Measurements from ENCODE around the gene CARHSP1. TPM values are rescaled to one million over a fixed set of nuclear protein-coding genes. Genes with fewer than 3 reads are reported as not detected.

Gene CARHSP1
- total and polyA plus RNA-seq, 4 experiments from 2014 or later: 33.2 to 57.2 (median 41.3) TPM

- peaks cover 11% of the 10 kb centered on the region for H3K4me1 ChIP-seq (ENCODE audit: insufficient read depth, low read length)
- peaks cover 26% of the 10 kb centered on the region for H3K36me3 ChIP-seq (ENCODE audit: insufficient read depth, low read length)
- no peak overlapping the region for H3K27ac ChIP-seq (ENCODE audit: low read depth, low read length)
- H3K36me3 Mint-ChIP-seq: peaks cover 15 to 58% of the 10 kb centered on the region in 2 donors
- intact Hi-C loops (cut with micrococcal nuclease): no loop called here
- H3K27me3 ChIP-seq (ENCODE audit: insufficient read depth, low read length): no peaks in the 10 kb centered on the region
- H3K4me3 ChIP-seq (ENCODE audit: low read length in 2 of 2): no peak overlapping the region
- H3K27ac Mint-ChIP-seq: peak overlapping the region; percentile 22 to 94 (median 84)
- H3K4me1 Mint-ChIP-seq: peaks cover 17 to 37% (median 25%) of the 10 kb centered on the region in 4 donors
- H3K27me3 Mint-ChIP-seq: no peaks in the 10 kb centered on the region
- no peaks in the 10 kb centered on the region for H3K9me3 Mint-ChIP-seq
- DNase-seq: no peak
- ChIA-PET POLR2A (ENCODE audit: partially characterized antibody) (interaction anchor here (1.0 kb wide), 1 partner anchor 15 kb away, joined by 3 read pairs; no protein-coding TSS in a partner anchor), CTCF (ENCODE audit: partially characterized antibody) (interaction anchor here (1.6 kb wide), 1 partner anchor 30 kb away, joined by 10 read pairs; no protein-coding TSS in a partner anchor)
- no peaks in the 10 kb centered on the region for H3K9me3 ChIP-seq (ENCODE audit: control insufficient read depth in 1 of 2, low read length in 2 of 2)
- H3K4me3 Mint-ChIP-seq: peak overlapping the region in 1 of 8 donors; percentile 20
Observed at GRCh38 chr16:8850279-8850885, 18.4 kb downstream of the CARHSP1 start.

GRCh38 chr16:8849411-8850011, 19.3 kb downstream of the CARHSP1 start:
- H3K36me3 Mint-ChIP-seq: peaks cover 19 to 57% of the 10 kb centered on the region in 2 donors
- no peak overlapping the region for H3K4me3 Mint-ChIP-seq
- H3K9me3 Mint-ChIP-seq: no peaks in the 10 kb centered on the region
- ChIA-PET CTCF (ENCODE audit: partially characterized antibody) (interaction anchor here (0.6 to 1.6 kb wide), 2 partner anchors 31 to 260 kb away, joined by 4 to 10 read pairs; no protein-coding TSS in a partner anchor), POLR2A (ENCODE audit: partially characterized antibody) (no interaction called here)
- Histone ChIP-seq H3K36me3 (ENCODE audit: insufficient read depth, low read length) (peaks cover 21% of the 10 kb centered on the region), H3K4me3 (ENCODE audit: low read length in 2 of 2) (no peak overlapping the region), H3K9me3 (ENCODE audit: control insufficient read depth in 1 of 2, low read length in 2 of 2) (no peaks in the 10 kb centered on the region), H3K4me1 (ENCODE audit: insufficient read depth, low read length) (peaks cover 11% of the 10 kb centered on the region), H3K27me3 (ENCODE audit: insufficient read depth, low read length) (no peaks in the 10 kb centered on the region), H3K27ac (ENCODE audit: low read depth, low read length) (no peak overlapping the region)
- intact Hi-C loops (cut with micrococcal nuclease): no loop called here
- H3K27me3 Mint-ChIP-seq: no peaks in the 10 kb centered on the region
- DNase-seq: no peak
- peak overlapping the region in 5 of 7 donors; percentile 28 to 94 (median 72) for H3K27ac Mint-ChIP-seq
- H3K4me1 Mint-ChIP-seq: peaks cover 14 to 39% (median 28%) of the 10 kb centered on the region in 4 donors

GRCh38 chr16:8848939-8849391, 19.8 kb downstream of the CARHSP1 start:
- H3K9me3 ChIP-seq (ENCODE audit: control insufficient read depth in 1 of 2, low read length in 2 of 2): no peaks in the 10 kb centered on the region
- H3K4me3 Mint-ChIP-seq: no peak overlapping the region
- no peaks in the 10 kb centered on the region for H3K9me3 Mint-ChIP-seq
- H3K27ac ChIP-seq (ENCODE audit: low read depth, low read length): no peak overlapping the region
- H3K36me3 Mint-ChIP-seq: peaks cover 19 to 53% of the 10 kb centered on the region in 2 donors
- H3K4me1 ChIP-seq (ENCODE audit: insufficient read depth, low read length): peaks cover 11% of the 10 kb centered on the region
- no peaks in the 10 kb centered on the region for H3K27me3 Mint-ChIP-seq
- no peaks in the 10 kb centered on the region for H3K27me3 ChIP-seq (ENCODE audit: insufficient read depth, low read length)
- H3K36me3 ChIP-seq (ENCODE audit: insufficient read depth, low read length): peaks cover 21% of the 10 kb centered on the region
- ChIA-PET POLR2A (ENCODE audit: partially characterized antibody) (no interaction called here), CTCF (ENCODE audit: partially characterized antibody) (no interaction called here)
- DNase-seq: no peak
- peak overlapping the region in 4 of 7 donors; percentile 28 to 77 (median 44) for H3K27ac Mint-ChIP-seq
- no peak overlapping the region for H3K4me3 ChIP-seq (ENCODE audit: low read length in 2 of 2)
- intact Hi-C loops (cut with micrococcal nuclease): no loop called here
- H3K4me1 Mint-ChIP-seq: peaks cover 14 to 45% (median 29%) of the 10 kb centered on the region in 4 donors

- peaks cover 15 to 51% of the 10 kb centered on the region in 2 donors for H3K36me3 Mint-ChIP-seq
- H3K27me3 Mint-ChIP-seq: no peaks in the 10 kb centered on the region
- H3K4me1 Mint-ChIP-seq: peaks cover 12 to 51% (median 28%) of the 10 kb centered on the region in 4 donors
- H3K4me3 Mint-ChIP-seq: no peak overlapping the region
- CTCF ChIA-PET (ENCODE audit: partially characterized antibody): no interaction called here
- Histone ChIP-seq H3K4me3 (ENCODE audit: low read length in 2 of 2) (no peak overlapping the region), H3K4me1 (ENCODE audit: insufficient read depth, low read length) (peaks cover 11% of the 10 kb centered on the region), H3K36me3 (ENCODE audit: insufficient read depth, low read length) (peaks cover 21% of the 10 kb centered on the region), H3K9me3 (ENCODE audit: control insufficient read depth in 1 of 2, low read length in 2 of 2) (no peaks in the 10 kb centered on the region), H3K27ac (ENCODE audit: low read depth, low read length) (no peak overlapping the region), H3K27me3 (ENCODE audit: insufficient read depth, low read length) (no peaks in the 10 kb centered on the region)
- intact Hi-C loops (cut with micrococcal nuclease): no loop called here
- H3K27ac Mint-ChIP-seq: peak overlapping the region in 1 of 7 donors; percentile 75
- POLR2A ChIA-PET (ENCODE audit: partially characterized antibody): no interaction called here
- no peak for DNase-seq
- no peaks in the 10 kb centered on the region for H3K9me3 Mint-ChIP-seq
Observed at GRCh38 chr16:8848231-8848938, 20.4 kb downstream of the CARHSP1 start.

- no peak overlapping the region for H3K4me3 ChIP-seq (ENCODE audit: low read length in 2 of 2)
- Mint-ChIP-seq H3K27me3 (no peaks in the 10 kb centered on the region), H3K9me3 (no peaks in the 10 kb centered on the region), H3K36me3 (peaks cover 14 to 46% of the 10 kb centered on the region in 2 donors), H3K4me1 (peaks cover 11 to 53% (median 27%) of the 10 kb centered on the region in 4 donors), H3K4me3 (no peak overlapping the region), H3K27ac (peak overlapping the region in 1 of 7 donors; percentile 27)
- CTCF ChIA-PET (ENCODE audit: partially characterized antibody): no interaction called here
- H3K27ac ChIP-seq (ENCODE audit: low read depth, low read length): no peak overlapping the region
- intact Hi-C loops (cut with micrococcal nuclease): no loop called here
- no peaks in the 10 kb centered on the region for H3K9me3 ChIP-seq (ENCODE audit: control insufficient read depth in 1 of 2, low read length in 2 of 2)
- no peaks in the 10 kb centered on the region for H3K27me3 ChIP-seq (ENCODE audit: insufficient read depth, low read length)
- H3K4me1 ChIP-seq (ENCODE audit: insufficient read depth, low read length): peaks cover 8% of the 10 kb centered on the region
- peaks cover 21% of the 10 kb centered on the region for H3K36me3 ChIP-seq (ENCODE audit: insufficient read depth, low read length)
- DNase-seq: no peak
- POLR2A ChIA-PET (ENCODE audit: partially characterized antibody): no interaction called here
Observed at GRCh38 chr16:8847623-8848022, 21.2 kb downstream of the CARHSP1 start.

- H3K27me3 Mint-ChIP-seq: no peaks in the 10 kb centered on the region
- H3K4me3 Mint-ChIP-seq: no peak overlapping the region
- no peaks in the 10 kb centered on the region for H3K27me3 ChIP-seq (ENCODE audit: insufficient read depth, low read length)
- intact Hi-C loops (cut with micrococcal nuclease): no loop called here
- peaks cover 21% of the 10 kb centered on the region for H3K36me3 ChIP-seq (ENCODE audit: insufficient read depth, low read length)
- no peaks in the 10 kb centered on the region for H3K9me3 ChIP-seq (ENCODE audit: control insufficient read depth in 1 of 2, low read length in 2 of 2)
- H3K9me3 Mint-ChIP-seq: no peaks in the 10 kb centered on the region
- peaks cover 7% of the 10 kb centered on the region for H3K4me1 ChIP-seq (ENCODE audit: insufficient read depth, low read length)
- H3K36me3 Mint-ChIP-seq: peaks cover 14 to 49% of the 10 kb centered on the region in 2 donors
- peaks cover 15 to 56% (median 31%) of the 10 kb centered on the region in 4 donors for H3K4me1 Mint-ChIP-seq
- CTCF ChIA-PET (ENCODE audit: partially characterized antibody): no interaction called here
- DNase-seq: no peak
- H3K27ac ChIP-seq (ENCODE audit: low read depth, low read length): no peak overlapping the region
- H3K27ac Mint-ChIP-seq: peak overlapping the region in 3 of 7 donors; percentile 27 to 59 (median 44)
- H3K4me3 ChIP-seq (ENCODE audit: low read length in 2 of 2): no peak overlapping the region
- POLR2A ChIA-PET (ENCODE audit: partially characterized antibody): no interaction called here
Observed at GRCh38 chr16:8847145-8847544, 21.7 kb downstream of the CARHSP1 start.

GRCh38 chr16:8846401-8846932, 22.3 kb downstream of the CARHSP1 start:
- Mint-ChIP-seq H3K27me3 (no peaks in the 10 kb centered on the region), H3K4me3 (peak overlapping the region in 1 of 8 donors; percentile 29), H3K9me3 (peaks cover 0 to 2% (median 0%) of the 10 kb centered on the region in 8 donors), H3K4me1 (peaks cover 17 to 60% (median 32%) of the 10 kb centered on the region in 4 donors), H3K27ac (no peak overlapping the region), H3K36me3 (peaks cover 14 to 46% of the 10 kb centered on the region in 2 donors)
- Histone ChIP-seq H3K36me3 (ENCODE audit: insufficient read depth, low read length) (peaks cover 21% of the 10 kb centered on the region), H3K27me3 (ENCODE audit: insufficient read depth, low read length) (no peaks in the 10 kb centered on the region), H3K4me3 (ENCODE audit: low read length in 2 of 2) (no peak overlapping the region), H3K4me1 (ENCODE audit: insufficient read depth, low read length) (peaks cover 7% of the 10 kb centered on the region), H3K27ac (ENCODE audit: low read depth, low read length) (no peak overlapping the region), H3K9me3 (ENCODE audit: control insufficient read depth in 1 of 2, low read length in 2 of 2) (no peaks in the 10 kb centered on the region)
- CTCF ChIA-PET (ENCODE audit: partially characterized antibody): no interaction called here
- DNase-seq: no peak
- intact Hi-C loops (cut with micrococcal nuclease): no loop called here
- POLR2A ChIA-PET (ENCODE audit: partially characterized antibody): no interaction called here
